Common myeloid progenitor, CD34-positive (primary cell): ENCODE data around the gene ATP5F1D. TPM values are rescaled to one million over a fixed set of nuclear protein-coding genes. Genes with fewer than 3 reads are reported as not detected.
"Not testable (repeated sequence)": the region's sequence is repeated elsewhere in the genome, so short reads cannot be mapped to it uniquely, and the experiment has no call there.

Experiments used
- CTCF ChIA-PET: fragments of 350-600 bp; sonication (Branson Sonifier 250); formaldehyde crosslinking; loops from one replicate; lab custom pipeline; 2021; ENCODE audit warnings: antibody characterized with exemption; lab: Charles Lee
- POLR2A ChIA-PET: fragments of 350-600 bp; sonication (Branson Sonifier 250); formaldehyde crosslinking; loops from one replicate; lab custom pipeline; 2021; ENCODE audit warnings: antibody characterized with exemption; lab: Charles Lee
- DNase-seq, 3 donors: peaks; one replicate each; pipeline versions ENCODE4 v3.0.0 to v3.0.0-alpha.2; 2013
- H3K27ac ChIP-seq, 2 experiments: 1 replicate in 1 of 2; 2 replicates in 1 of 2; pipeline ENCODE4 v1.7.0; 2013; ENCODE audit warnings: inconsistent platforms in 2 of 2, low read length in 2 of 2, mild to moderate bottlenecking in 2 of 2, low read depth in 1 of 2, moderate library complexity in 1 of 2; ENCODE audit not compliant: severe bottlenecking in 2 of 2, insufficient read depth in 1 of 2, poor library complexity in 1 of 2
- H3K27me3 ChIP-seq, 5 experiments: replicated peaks in 2 of 5; 1 replicate in 3 of 5; 2 replicates in 2 of 5; pipeline versions ENCODE4 v1.6.1 to v1.7.0; 2013; ENCODE audit warnings: low read length in 4 of 5, mild to moderate bottlenecking in 2 of 5, moderate library complexity in 2 of 5, inconsistent platforms in 1 of 5; ENCODE audit not compliant: insufficient read depth in 5 of 5, control insufficient read depth in 4 of 5
- H3K36me3 ChIP-seq, 4 experiments: 1 replicate in 2 of 4; 2 replicates in 2 of 4; pipeline versions ENCODE4 v1.6.1 to v1.7.0; 2013; ENCODE audit warnings: low read length in 3 of 4, control low read depth in 1 of 4, mild to moderate bottlenecking in 1 of 4; ENCODE audit not compliant: control insufficient read depth in 4 of 4, insufficient read depth in 4 of 4
- H3K4me1 ChIP-seq, 4 experiments: 1 replicate in 3 of 4; 2 replicates in 1 of 4; pipeline versions ENCODE4 v1.6.1 to v1.7.1; 2013; ENCODE audit warnings: low read length in 3 of 4, mild to moderate bottlenecking in 3 of 4, control low read depth in 1 of 4, inconsistent platforms in 1 of 4, moderate library complexity in 1 of 4; ENCODE audit not compliant: control insufficient read depth in 4 of 4, insufficient read depth in 4 of 4; ENCODE audit errors: control extremely low read depth in 1 of 4
- H3K4me3 ChIP-seq, 7 experiments: 1 replicate in 4 of 7; 2 replicates in 3 of 7; pipeline versions ENCODE4 v1.5.1 to v1.7.0; 2013; ENCODE audit warnings: mild to moderate bottlenecking in 7 of 7, low read length in 6 of 7, moderate library complexity in 6 of 7, inconsistent platforms in 2 of 7, low read depth in 2 of 7, control low read depth in 1 of 7; ENCODE audit not compliant: insufficient read depth in 4 of 7, control insufficient read depth in 1 of 7; ENCODE audit errors: extremely low read depth in 1 of 7
- H3K9me3 ChIP-seq, 5 experiments: 1 replicate in 4 of 5; 2 replicates in 1 of 5; pipeline versions ENCODE4 v1.6.1 to v1.7.1; 2013; ENCODE audit warnings: low read length in 4 of 5, mild to moderate bottlenecking in 2 of 5, inconsistent platforms in 1 of 5, low read depth in 1 of 5, moderate library complexity in 1 of 5; ENCODE audit not compliant: control insufficient read depth in 4 of 5, insufficient read depth in 2 of 5; ENCODE audit errors: control extremely low read depth in 1 of 5
- WGBS: methylation state at CpG from one replicate; pipeline ENCODE4 v1.1.5; 2013; ENCODE audit not compliant: insufficient coverage; 5-methylcytosine and 5-hydroxymethylcytosine counted together
- polyA plus RNA-seq: library from polyadenylated mRNA; unstranded; fragments of 120-200 nt; gene quantifications from one replicate; pipeline ENCODE4 v1.2.1, GENCODE V29; 2013

ATP5F1D gene
- 83.8 TPM for polyA plus RNA-seq

DNA sequence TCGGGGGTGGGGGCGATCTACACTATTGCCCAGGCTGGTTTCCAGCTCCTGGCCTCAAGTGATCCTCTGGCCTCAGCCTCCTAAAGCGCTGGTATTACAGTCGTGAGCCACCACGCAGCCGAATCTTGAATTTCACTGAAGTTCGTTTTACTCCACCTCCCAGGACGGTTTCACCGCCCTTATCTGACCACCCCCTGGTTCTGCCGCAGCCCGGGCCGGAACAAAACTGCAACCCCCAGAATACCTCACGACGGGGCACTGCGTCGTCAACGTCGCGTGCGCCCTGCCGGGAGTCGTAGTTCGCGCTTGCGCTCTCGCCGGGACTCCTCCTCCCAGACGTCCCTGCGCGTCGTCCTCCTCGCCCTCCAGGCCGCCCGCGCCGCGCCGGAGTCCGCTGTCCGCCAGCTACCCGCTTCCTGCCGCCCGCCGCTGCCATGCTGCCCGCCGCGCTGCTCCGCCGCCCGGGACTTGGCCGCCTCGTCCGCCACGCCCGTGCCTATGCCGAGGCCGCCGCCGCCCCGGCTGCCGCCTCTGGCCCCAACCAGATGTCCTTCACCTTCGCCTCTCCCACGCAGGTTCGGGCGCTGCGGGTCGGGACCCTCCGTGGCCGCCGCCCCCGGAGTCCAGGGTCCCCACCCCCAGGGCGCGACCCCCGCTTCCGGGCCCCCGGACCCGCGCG, at the start of gene ATP5F1D:
Gene ATP5F1D (plus strand): TSS at position 335 of the 679 bp plus-strand sequence. CDS start 100 bp downstream, at position 435.
- Histone ChIP-seq H3K4me1 (peaks cover 0 to 74% (median 66%) of the 10 kb centered on the region in 4 experiments), H3K4me3 (peak within 1 kb of the TSS; percentile 68 to 92 (median 79)), H3K36me3 (peaks cover 0 to 19% (median 0%) of the 10 kb centered on the region in 4 experiments), H3K27ac (peak within 1 kb of the TSS in 1 of 2 experiments; percentile 79), H3K9me3 (no peaks in the 10 kb centered on the region), H3K27me3 (peaks cover 0 to 19% (median 2%) of the 10 kb centered on the region in 5 experiments)
- DNase-seq: peak; percentile 91 to 93 (median 92)
- ChIA-PET CTCF (interaction anchor here (0.7 to 3.1 kb wide), 10 partner anchors 20 to 214 kb away, joined by 3 to 12 read pairs (median 5); no protein-coding TSS in a partner anchor), POLR2A (interaction anchor here (0.9 to 1.6 kb wide), 2 partner anchors 18 to 28 kb away, joined by 3 to 4 read pairs; partner anchors contain the start of gene CIRBP)
- WGBS: 0% methylated on average over 55 of the region's 79 CpGs

DNA sequence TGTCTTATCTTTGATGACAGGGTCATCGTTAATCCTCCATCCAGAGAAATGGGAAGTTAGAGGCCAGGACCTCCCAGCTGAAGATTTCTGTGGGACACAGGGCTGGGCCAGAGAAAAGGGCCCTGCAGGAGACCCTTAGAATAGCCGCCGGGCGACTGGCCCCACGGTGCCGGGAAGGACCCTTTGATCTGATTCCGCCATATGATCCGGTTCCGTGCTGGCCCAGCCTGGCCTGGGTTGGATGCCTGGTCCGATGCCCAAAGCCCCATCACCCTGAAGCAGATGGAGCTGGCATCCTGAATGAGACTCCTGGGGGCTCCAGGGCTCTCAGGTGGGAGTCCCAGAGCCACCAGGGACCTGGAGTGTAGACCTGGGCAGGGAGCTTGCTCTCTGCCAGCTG, 42.0 kb upstream of the ATP5F1D start:
- CTCF ChIA-PET: interaction anchor here (0.7 to 4.0 kb wide), 4 partner anchors 18 to 87 kb away, joined by 3 to 19 read pairs (median 4); partner anchors contain the start of gene ATP5F1D
- 92% methylated on average over 9 of the region's 10 CpGs for WGBS
- H3K27me3 ChIP-seq: no peaks in the 10 kb centered on the region

DNA sequence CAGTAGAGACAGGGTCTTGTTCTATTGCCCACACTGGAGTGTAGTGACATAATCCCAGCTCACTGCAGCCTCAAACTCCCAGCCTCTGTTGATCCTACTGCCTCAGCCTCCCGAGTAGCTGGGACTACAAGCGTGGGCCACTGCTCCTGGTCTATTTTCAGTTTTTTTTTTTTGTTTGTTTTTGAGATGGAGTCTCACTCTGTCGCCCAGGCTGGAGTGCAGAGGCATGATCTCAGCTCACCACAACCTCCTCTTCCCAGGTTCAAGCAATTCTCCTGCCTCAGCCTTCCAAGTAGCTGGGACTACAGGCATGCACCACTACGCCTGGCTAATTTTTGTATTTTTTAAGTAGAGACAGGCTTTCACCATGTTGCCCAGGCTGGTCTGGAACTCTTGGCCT, 40.9 kb upstream of the ATP5F1D start:
- not testable (repeated sequence) for H3K27me3 ChIP-seq, H3K4me3 ChIP-seq, DNase-seq, H3K9me3 ChIP-seq, H3K27ac ChIP-seq, H3K36me3 ChIP-seq
- ChIA-PET CTCF (interaction anchor here (4.0 kb wide), 1 partner anchor 88 kb away, joined by 19 read pairs; no protein-coding TSS in a partner anchor), POLR2A (interaction anchor here (0.6 kb wide), 1 partner anchor 45 kb away, joined by 3 read pairs; no protein-coding TSS in a partner anchor)
- 90% methylated on average over 2 of the region's 4 CpGs for WGBS
- H3K4me1 ChIP-seq: peaks cover 0 to 24% (median 21%) of the 10 kb centered on the region in 4 experiments

More for the DNA sequence above, 42.0 kb upstream of the ATP5F1D start:
- POLR2A ChIA-PET: no interaction called here
- no peak for DNase-seq
- H3K4me3 ChIP-seq: no peak overlapping the region
- H3K27ac ChIP-seq: no peak overlapping the region
- H3K4me1 ChIP-seq: peaks cover 0 to 19% (median 14%) of the 10 kb centered on the region in 4 experiments
- no peaks in the 10 kb centered on the region for H3K9me3 ChIP-seq
- H3K36me3 ChIP-seq: no peaks in the 10 kb centered on the region

DNA sequence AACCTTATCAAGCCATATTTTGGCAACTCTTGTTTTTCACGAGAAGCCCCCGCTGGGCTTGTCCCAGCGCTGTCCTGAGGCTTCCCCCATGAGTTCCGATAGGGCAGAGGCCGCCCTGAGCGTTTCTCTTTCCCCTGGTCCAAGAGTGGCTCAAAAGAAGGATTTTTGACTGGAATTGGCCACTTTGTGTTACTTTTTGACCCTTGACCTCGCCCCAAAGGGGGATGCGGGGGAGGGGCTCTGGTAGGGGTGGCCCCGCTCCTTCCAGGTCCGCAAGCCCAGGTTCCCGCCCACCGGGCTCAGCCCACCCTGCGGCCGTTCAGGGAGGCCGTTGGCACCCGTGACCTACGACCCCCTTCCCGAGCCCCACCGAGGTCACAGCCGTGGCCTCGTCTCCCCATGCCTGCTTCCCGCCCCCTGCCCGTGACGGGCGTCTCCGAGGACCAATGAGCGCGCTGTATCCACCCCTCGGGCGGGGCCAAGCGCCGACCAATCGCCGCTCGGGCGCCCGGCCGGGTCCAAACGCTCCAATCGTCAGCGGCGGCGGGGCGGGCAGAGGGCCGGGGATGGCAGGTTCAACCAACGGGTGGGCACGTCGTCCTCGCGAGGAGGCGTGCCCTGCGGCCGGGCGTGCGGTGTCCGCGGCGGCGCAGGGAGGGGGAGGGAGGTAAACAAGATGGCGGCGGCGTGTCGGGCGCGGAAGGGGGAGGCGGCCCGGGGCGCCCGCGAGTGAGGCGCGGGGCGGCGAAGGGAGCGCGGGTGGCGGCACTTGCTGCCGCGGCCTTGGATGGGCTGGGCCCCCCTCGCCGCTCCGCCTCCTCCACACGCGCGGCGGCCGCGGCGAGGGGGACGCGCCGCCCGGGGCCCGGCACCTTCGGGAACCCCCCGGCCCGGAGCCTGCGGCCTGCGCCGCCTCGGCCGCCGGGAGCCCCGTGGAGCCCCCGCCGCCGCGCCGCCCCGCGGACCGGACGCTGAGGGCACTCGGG, 36.1 kb upstream of the ATP5F1D start, which contains the start of gene STK11:
Gene STK11 (plus strand): TSS at position 665 of the 986 bp plus-strand sequence. CDS start 1,136 bp downstream, outside the sequence.
- CTCF ChIA-PET: interaction anchor here (0.6 to 0.9 kb wide), 2 partner anchors 11 to 21 kb away, joined by 3 read pairs; no protein-coding TSS in a partner anchor
- Histone ChIP-seq H3K27ac (peak within 1 kb of the TSS in 1 of 2 experiments; percentile 71), H3K36me3 (peaks cover 0 to 13% (median 5%) of the 10 kb centered on the region in 4 experiments), H3K4me1 (peaks cover 0 to 60% (median 53%) of the 10 kb centered on the region in 4 experiments), H3K9me3 (no peaks in the 10 kb centered on the region), H3K4me3 (peak within 1 kb of the TSS; percentile 69 to 92 (median 77)), H3K27me3 (no peaks in the 10 kb centered on the region)
- POLR2A ChIA-PET: no interaction called here
- peak; percentile 96 to 98 (median 98) for DNase-seq
- WGBS: 4% methylated on average over 97 of the region's 114 CpGs

DNA sequence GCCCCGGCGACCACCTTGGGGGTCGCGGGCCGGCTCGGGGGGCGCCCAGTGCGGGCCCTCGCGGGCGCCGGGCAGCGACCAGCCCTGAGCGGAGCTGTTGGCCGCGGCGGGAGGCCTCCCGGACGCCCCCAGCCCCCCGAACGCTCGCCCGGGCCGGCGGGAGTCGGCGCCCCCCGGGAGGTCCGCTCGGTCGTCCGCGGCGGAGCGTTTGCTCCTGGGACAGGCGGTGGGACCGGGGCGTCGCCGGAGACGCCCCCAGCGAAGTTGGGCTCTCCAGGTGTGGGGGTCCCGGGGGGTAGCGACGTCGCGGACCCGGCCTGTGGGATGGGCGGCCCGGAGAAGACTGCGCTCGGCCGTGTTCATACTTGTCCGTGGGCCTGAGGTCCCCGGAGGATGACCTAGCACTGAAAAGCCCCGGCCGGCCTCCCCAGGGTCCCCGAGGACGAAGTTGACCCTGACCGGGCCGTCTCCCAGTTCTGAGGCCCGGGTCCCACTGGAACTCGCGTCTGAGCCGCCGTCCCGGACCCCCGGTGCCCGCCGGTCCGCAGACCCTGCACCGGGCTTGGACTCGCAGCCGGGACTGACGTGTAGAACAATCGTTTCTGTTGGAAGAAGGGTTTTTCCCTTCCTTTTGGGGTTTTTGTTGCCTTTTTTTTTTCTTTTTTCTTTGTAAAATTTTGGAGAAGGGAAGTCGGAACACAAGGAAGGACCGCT, 35.2 kb upstream of the ATP5F1D start:
- Histone ChIP-seq H3K27ac (peak overlapping the region in 1 of 2 experiments; percentile 71), H3K9me3 (no peaks in the 10 kb centered on the region), H3K27me3 (no peaks in the 10 kb centered on the region), H3K4me3 (peak overlapping the region; percentile 69 to 92 (median 77)), H3K36me3 (peaks cover 0 to 17% (median 7%) of the 10 kb centered on the region in 4 experiments), H3K4me1 (peaks cover 0 to 60% (median 55%) of the 10 kb centered on the region in 4 experiments)
- DNase-seq: no peak
- WGBS: 0% methylated on average over 47 of the region's 78 CpGs
- ChIA-PET CTCF (no interaction called here), POLR2A (interaction anchor here (0.6 kb wide), 1 partner anchor 185 kb away, joined by 3 read pairs; the partner anchor contains the start of gene RNU6-2)
